NK-92 (cell line): ENCODE measurements around the gene EIF4G3.

Source experiments
- DNase-seq: peaks from one replicate; lab custom pipeline; 2025; ENCODE audit not compliant: unreplicated experiment; lab: John Stamatoyannopoulos, UW

The EIF4G3 gene

GRCh38 chr1:20775700-20776099 is 401.0 kb downstream of the EIF4G3 start:
- DNase-seq, result no peak

GRCh38 chr1:20771780-20772179 is 404.9 kb downstream of the EIF4G3 start:
- DNase-seq, result no peak

GRCh38 chr1:20770314-20771087 is 406.2 kb downstream of the EIF4G3 start:
- DNase-seq, result no peak

- DNase-seq, result no peak
These were observed 409.4 kb downstream of the EIF4G3 start for GRCh38 chr1:20767271-20767670.

GRCh38 chr1:20763417-20763816 is 413.3 kb downstream of the EIF4G3 start:
- DNase-seq, result no peak

GRCh38 chr1:20760322-20760721 is 416.4 kb downstream of the EIF4G3 start:
- DNase-seq, result no peak
